ENCODE data around the gene CCDC91. TPM values are rescaled to one million over a fixed set of nuclear protein-coding genes. Genes with fewer than 3 reads are reported as not detected.

Gene CCDC91
- total RNA-seq, 2 experiments from 2014 or later = 52.9 to 55.3 TPM

DNA sequence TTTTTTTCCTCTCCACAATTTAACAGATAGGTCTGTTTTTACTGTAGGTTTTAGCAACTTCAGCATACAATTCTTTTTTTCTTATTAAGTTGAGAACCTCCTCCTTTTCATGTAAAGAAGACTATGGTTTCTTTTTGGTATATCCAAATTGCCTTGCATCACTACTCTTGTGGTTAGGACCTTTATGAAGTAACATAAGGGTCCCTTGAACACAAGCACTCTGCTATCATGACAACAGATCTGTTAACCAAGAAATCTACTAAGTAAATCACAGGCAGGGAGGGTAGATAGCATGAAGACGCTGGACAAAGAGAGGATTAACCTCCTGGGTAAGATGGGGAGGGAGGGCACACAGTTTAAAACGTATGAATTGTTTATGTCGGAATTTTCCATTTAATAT is 380.6 kb downstream of the CCDC91 start:
- TF ChIP-seq, protein P1, sequence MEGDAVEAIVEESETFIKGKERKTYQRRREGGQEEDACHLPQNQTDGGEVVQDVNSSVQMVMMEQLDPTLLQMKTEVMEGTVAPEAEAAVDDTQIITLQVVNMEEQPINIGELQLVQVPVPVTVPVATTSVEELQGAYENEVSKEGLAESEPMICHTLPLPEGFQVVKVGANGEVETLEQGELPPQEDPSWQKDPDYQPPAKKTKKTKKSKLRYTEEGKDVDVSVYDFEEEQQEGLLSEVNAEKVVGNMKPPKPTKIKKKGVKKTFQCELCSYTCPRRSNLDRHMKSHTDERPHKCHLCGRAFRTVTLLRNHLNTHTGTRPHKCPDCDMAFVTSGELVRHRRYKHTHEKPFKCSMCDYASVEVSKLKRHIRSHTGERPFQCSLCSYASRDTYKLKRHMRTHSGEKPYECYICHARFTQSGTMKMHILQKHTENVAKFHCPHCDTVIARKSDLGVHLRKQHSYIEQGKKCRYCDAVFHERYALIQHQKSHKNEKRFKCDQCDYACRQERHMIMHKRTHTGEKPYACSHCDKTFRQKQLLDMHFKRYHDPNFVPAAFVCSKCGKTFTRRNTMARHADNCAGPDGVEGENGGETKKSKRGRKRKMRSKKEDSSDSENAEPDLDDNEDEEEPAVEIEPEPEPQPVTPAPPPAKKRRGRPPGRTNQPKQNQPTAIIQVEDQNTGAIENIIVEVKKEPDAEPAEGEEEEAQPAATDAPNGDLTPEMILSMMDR (IDR thresholded peaks at IDR 0.05) = no peak
- POLR2A ChIA-PET = no interaction called here
- intact Hi-C loops (cut with DNase I, micrococcal nuclease) = no loop called here
- CTCF ChIA-PET = no interaction called here
- H3K4me1 ChIP-seq (ENCODE audit: insufficient read depth, low read length) = no peaks in the 10 kb centered on the region
- H3K36me3 Mint-ChIP-seq (ENCODE audit: low read depth) = no peaks in the 10 kb centered on the region
- ATAC-seq (ENCODE audit: poor library complexity) = no peak
- H3K36me3 ChIP-seq (ENCODE audit: insufficient read depth, low read length) = no peaks in the 10 kb centered on the region
- H3K4me3 ChIP-seq (ENCODE audit: low read length) = no peak overlapping the region
- H3K4me3 Mint-ChIP-seq = no peak overlapping the region
- H3K4me1 Mint-ChIP-seq (ENCODE audit: low read depth) = no peaks in the 10 kb centered on the region
- no peaks in the 10 kb centered on the region for H3K27me3 Mint-ChIP-seq
- no peak overlapping the region for H3K27ac ChIP-seq (ENCODE audit: low read depth in 1 of 2, low read length in 2 of 2)
- no peaks in the 10 kb centered on the region for H3K9me3 ChIP-seq (ENCODE audit: control insufficient read depth in 1 of 2, insufficient read depth in 1 of 2, low read length in 2 of 2)
- H3K27me3 ChIP-seq (ENCODE audit: control insufficient read depth in 1 of 2, insufficient read depth in 2 of 2, low read length in 2 of 2) = no peaks in the 10 kb centered on the region
- DNase-seq = no peak
- H3K9me3 Mint-ChIP-seq = no peaks in the 10 kb centered on the region
- H3K27ac Mint-ChIP-seq = no peak overlapping the region

DNA sequence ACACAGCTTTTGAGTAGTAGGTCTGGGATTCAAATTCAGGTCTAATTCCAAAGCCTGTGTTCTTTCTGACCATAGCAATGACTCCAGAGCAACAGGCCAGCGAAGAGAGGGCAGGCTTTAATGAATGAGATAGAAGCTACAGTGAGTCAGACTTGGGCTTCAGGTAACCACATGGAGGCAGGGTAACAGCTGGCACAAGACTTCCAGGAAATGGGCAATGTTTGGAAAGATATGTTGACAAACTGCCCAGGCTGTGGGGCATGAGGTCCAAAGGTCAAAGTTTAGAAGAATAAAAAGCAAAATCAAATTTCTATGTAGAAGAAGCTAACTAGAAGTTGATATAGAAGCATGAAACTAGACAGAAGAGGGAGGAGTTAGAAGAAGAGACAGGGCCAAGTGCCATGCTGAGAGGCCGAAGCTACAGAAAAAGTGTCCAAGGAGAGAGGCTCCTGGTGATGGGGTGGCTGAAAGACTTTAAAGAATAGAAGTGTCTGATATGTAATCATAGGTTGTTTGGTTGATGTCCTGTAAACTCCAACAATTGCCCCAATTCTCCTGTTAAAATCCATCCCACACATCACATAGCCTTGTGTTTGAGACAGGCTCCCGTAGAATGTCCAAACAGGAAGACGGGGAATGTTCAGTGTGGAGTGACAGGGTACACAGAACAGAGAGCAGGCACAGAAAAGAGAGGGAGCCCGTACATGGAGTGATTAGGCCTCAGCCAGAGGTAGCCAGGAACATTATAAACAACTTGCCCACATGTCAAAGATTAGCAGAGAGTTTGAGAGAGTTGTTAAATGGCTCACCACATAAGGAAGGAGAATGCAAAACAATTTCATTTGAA is 384.7 kb downstream of the CCDC91 start:
- Mint-ChIP-seq H3K36me3 (ENCODE audit: low read depth) (no peaks in the 10 kb centered on the region), H3K4me1 (ENCODE audit: low read depth) (no peaks in the 10 kb centered on the region), H3K4me3 (no peak overlapping the region), H3K9me3 (peaks cover under 1% of the 10 kb centered on the region), H3K27ac (no peak overlapping the region), H3K27me3 (no peaks in the 10 kb centered on the region)
- ATAC-seq (ENCODE audit: poor library complexity) = no peak
- no peak for DNase-seq
- Histone ChIP-seq H3K36me3 (ENCODE audit: insufficient read depth, low read length) (no peaks in the 10 kb centered on the region), H3K27me3 (ENCODE audit: control insufficient read depth in 1 of 2, insufficient read depth in 2 of 2, low read length in 2 of 2) (no peaks in the 10 kb centered on the region), H3K9me3 (ENCODE audit: control insufficient read depth in 1 of 2, insufficient read depth in 1 of 2, low read length in 2 of 2) (no peaks in the 10 kb centered on the region), H3K4me3 (ENCODE audit: low read length) (no peak overlapping the region), H3K4me1 (ENCODE audit: insufficient read depth, low read length) (no peaks in the 10 kb centered on the region), H3K27ac (ENCODE audit: low read depth in 1 of 2, low read length in 2 of 2) (no peak overlapping the region)
- CTCF ChIA-PET = no interaction called here
- intact Hi-C loops (cut with DNase I, micrococcal nuclease) = no loop called here
- POLR2A ChIA-PET = no interaction called here
- TF ChIP-seq, protein P1 (IDR thresholded peaks at IDR 0.05) = no peak

DNA sequence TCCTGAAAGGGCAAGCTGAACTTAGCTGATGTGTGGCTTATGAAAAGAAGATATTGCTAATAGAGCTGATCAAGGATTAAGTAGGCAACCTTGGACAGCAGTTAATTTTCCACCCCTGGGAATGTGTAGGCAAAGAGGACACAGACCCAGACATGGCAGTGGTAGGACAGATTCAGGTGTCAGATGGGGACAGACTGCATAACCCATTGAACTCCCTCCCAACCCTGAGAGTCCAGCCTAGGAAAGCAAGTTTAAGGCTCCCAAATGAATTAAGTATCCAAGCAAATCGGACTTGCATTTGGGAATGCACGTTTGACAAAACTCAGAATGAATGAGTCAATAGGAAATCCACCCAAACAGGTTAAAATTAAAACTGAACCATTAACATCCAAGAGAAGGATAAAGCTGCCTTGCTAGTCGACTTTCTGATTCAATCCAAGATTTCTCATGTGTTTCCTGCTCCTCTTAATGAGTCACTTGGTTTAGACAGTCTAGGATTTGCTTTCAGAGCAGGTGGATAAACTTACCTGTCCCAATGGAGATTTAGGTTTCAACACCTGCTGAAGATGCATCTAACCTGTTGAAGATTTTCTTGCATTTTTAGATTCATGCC is 385.4 kb downstream of the CCDC91 start:
- no peaks in the 10 kb centered on the region for H3K4me1 Mint-ChIP-seq (ENCODE audit: low read depth)
- H3K9me3 ChIP-seq (ENCODE audit: control insufficient read depth in 1 of 2, insufficient read depth in 1 of 2, low read length in 2 of 2) = no peaks in the 10 kb centered on the region
- intact Hi-C loops (cut with DNase I, micrococcal nuclease) = no loop called here
- no peak for ATAC-seq (ENCODE audit: poor library complexity)
- TF ChIP-seq, protein P1 (IDR thresholded peaks at IDR 0.05) = no peak
- no peaks in the 10 kb centered on the region for H3K36me3 ChIP-seq (ENCODE audit: insufficient read depth, low read length)
- no peak for DNase-seq
- no peak overlapping the region for H3K27ac ChIP-seq (ENCODE audit: low read depth in 1 of 2, low read length in 2 of 2)
- H3K4me3 Mint-ChIP-seq = no peak overlapping the region
- no peaks in the 10 kb centered on the region for H3K4me1 ChIP-seq (ENCODE audit: insufficient read depth, low read length)
- peaks cover 1% of the 10 kb centered on the region for H3K9me3 Mint-ChIP-seq
- ChIA-PET POLR2A (no interaction called here), CTCF (no interaction called here)
- H3K27me3 Mint-ChIP-seq = no peaks in the 10 kb centered on the region
- H3K36me3 Mint-ChIP-seq (ENCODE audit: low read depth) = no peaks in the 10 kb centered on the region
- no peaks in the 10 kb centered on the region for H3K27me3 ChIP-seq (ENCODE audit: control insufficient read depth in 1 of 2, insufficient read depth in 2 of 2, low read length in 2 of 2)
- no peak overlapping the region for H3K27ac Mint-ChIP-seq
- H3K4me3 ChIP-seq (ENCODE audit: low read length) = no peak overlapping the region
